ENCODE measurements around the gene VGLL2. TPM values are rescaled to one million over a fixed set of nuclear protein-coding genes. Genes with fewer than 3 reads are reported as not detected.

The VGLL2 gene
- total RNA-seq, 1 experiment from 2014 or later: not detected

DNA sequence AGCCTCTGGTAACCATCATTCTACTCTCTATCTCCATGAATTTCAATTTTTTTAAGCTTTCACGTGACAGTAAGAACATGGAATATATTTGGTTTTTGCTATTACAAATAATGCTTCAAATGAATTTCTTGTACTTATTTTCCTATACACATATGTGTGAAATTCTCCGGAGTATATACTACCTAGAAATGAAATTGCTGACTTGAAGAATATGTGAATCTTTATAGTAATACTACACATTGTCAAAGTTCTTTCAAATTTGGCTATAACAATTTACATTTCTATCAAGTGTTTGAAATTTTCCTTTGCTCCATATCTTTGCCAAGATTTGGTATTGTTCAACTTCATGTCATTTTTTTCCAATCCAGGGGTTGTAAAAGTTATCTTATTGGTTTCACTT lies 11.6 kb upstream of the VGLL2 start:
- intact Hi-C loops (cut with micrococcal nuclease; ENCODE audit: unreplicated experiment): no loop called here
- TF ChIP-seq, protein P1, sequence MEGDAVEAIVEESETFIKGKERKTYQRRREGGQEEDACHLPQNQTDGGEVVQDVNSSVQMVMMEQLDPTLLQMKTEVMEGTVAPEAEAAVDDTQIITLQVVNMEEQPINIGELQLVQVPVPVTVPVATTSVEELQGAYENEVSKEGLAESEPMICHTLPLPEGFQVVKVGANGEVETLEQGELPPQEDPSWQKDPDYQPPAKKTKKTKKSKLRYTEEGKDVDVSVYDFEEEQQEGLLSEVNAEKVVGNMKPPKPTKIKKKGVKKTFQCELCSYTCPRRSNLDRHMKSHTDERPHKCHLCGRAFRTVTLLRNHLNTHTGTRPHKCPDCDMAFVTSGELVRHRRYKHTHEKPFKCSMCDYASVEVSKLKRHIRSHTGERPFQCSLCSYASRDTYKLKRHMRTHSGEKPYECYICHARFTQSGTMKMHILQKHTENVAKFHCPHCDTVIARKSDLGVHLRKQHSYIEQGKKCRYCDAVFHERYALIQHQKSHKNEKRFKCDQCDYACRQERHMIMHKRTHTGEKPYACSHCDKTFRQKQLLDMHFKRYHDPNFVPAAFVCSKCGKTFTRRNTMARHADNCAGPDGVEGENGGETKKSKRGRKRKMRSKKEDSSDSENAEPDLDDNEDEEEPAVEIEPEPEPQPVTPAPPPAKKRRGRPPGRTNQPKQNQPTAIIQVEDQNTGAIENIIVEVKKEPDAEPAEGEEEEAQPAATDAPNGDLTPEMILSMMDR (IDR thresholded peaks at IDR 0.05): no peak
- TF ChIP-seq, protein P2, sequence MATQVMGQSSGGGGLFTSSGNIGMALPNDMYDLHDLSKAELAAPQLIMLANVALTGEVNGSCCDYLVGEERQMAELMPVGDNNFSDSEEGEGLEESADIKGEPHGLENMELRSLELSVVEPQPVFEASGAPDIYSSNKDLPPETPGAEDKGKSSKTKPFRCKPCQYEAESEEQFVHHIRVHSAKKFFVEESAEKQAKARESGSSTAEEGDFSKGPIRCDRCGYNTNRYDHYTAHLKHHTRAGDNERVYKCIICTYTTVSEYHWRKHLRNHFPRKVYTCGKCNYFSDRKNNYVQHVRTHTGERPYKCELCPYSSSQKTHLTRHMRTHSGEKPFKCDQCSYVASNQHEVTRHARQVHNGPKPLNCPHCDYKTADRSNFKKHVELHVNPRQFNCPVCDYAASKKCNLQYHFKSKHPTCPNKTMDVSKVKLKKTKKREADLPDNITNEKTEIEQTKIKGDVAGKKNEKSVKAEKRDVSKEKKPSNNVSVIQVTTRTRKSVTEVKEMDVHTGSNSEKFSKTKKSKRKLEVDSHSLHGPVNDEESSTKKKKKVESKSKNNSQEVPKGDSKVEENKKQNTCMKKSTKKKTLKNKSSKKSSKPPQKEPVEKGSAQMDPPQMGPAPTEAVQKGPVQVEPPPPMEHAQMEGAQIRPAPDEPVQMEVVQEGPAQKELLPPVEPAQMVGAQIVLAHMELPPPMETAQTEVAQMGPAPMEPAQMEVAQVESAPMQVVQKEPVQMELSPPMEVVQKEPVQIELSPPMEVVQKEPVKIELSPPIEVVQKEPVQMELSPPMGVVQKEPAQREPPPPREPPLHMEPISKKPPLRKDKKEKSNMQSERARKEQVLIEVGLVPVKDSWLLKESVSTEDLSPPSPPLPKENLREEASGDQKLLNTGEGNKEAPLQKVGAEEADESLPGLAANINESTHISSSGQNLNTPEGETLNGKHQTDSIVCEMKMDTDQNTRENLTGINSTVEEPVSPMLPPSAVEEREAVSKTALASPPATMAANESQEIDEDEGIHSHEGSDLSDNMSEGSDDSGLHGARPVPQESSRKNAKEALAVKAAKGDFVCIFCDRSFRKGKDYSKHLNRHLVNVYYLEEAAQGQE (IDR thresholded peaks at IDR 0.05; ENCODE audit: insufficient read depth in 1 of 2, low read depth in 2 of 2, low read length in 1 of 2): no peak
- TF ChIP-seq TCF7L2 (IDR thresholded peaks at IDR 0.05; ENCODE audit: low read depth, low read length): no peak
- TF ChIP-seq SIN3A (IDR thresholded peaks at IDR 0.05; ENCODE audit: borderline replicate concordance, insufficient read depth, low read depth, low read length): no peak
- no peak for TF ChIP-seq POLR2AphosphoS5 (IDR thresholded peaks at IDR 0.05; ENCODE audit: low read depth, low read length)
- BruUV-seq (replicated peaks): no TSS peak
- no peaks in the 10 kb centered on the region; the same call in 1 of the 2 replicates for H3K27me3 ChIP-seq (ENCODE audit: control insufficient read depth, insufficient read depth, low read length)
- no peak overlapping the region for H3K4me3 ChIP-seq (ENCODE audit: low read depth in 2 of 2, low read length in 2 of 2)
- no peaks in the 10 kb centered on the region for H3K9me3 ChIP-seq (ENCODE audit: control insufficient read depth, insufficient read depth, low read depth, low read length)
- in situ Hi-C loops (cut with HindIII; ENCODE audit: low pct_unique_long_range_greater_than_20kb, low sequenced_read_pairs): no loop called here
- CTCF ChIA-PET: interaction anchor here (0.7 kb wide), 1 partner anchor 31 kb away, joined by 3 read pairs; no protein-coding TSS in a partner anchor
- POLR2A ChIA-PET: no interaction called here
- ATAC-seq: no peak
- H3K27ac ChIP-seq (ENCODE audit: low read length): no peak overlapping the region
- no peaks in the 10 kb centered on the region for H3K4me1 ChIP-seq (ENCODE audit: control insufficient read depth, insufficient read depth, low read length)
- no peak for DNase-seq (ENCODE audit: low read depth, low spot score)
- H3K36me3 ChIP-seq (ENCODE audit: control insufficient read depth, insufficient read depth, low read length): no peaks in the 10 kb centered on the region

DNA sequence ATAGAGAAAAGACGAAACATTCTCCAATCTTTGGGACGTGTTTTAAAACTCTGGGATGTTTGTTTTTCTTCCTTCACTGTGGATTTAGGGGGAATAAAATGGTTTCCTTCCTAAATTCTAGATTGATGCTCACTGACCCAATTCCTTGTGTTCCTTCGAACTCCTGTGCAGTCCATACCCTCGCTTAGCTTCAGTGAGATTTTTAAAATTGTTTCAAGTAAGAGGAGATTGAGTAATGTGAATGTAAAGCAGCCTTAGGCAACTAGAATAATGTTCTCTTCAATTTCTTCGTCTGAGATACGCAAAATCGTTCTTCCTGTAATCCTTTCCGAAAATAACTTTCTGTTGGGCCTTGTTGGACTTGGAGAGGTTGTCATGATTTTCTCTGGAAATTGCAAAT lies 2.6 kb upstream of the VGLL2 start:
- BruUV-seq (replicated peaks): no TSS peak
- TF ChIP-seq SIN3A (IDR thresholded peaks at IDR 0.05; ENCODE audit: borderline replicate concordance, insufficient read depth, low read depth, low read length) (no peak), TCF7L2 (IDR thresholded peaks at IDR 0.05; ENCODE audit: low read depth, low read length) (no peak), POLR2AphosphoS5 (IDR thresholded peaks at IDR 0.05; ENCODE audit: low read depth, low read length) (no peak)
- TF ChIP-seq, protein P2 (IDR thresholded peaks at IDR 0.05; ENCODE audit: insufficient read depth in 1 of 2, low read depth in 2 of 2, low read length in 1 of 2): no peak
- TF ChIP-seq, protein P1 (IDR thresholded peaks at IDR 0.05): no peak
- ChIA-PET POLR2A (no interaction called here), CTCF (no interaction called here)
- no peak for DNase-seq (ENCODE audit: low read depth, low spot score)
- in situ Hi-C loops (cut with HindIII; ENCODE audit: low pct_unique_long_range_greater_than_20kb, low sequenced_read_pairs): no loop called here
- Histone ChIP-seq H3K36me3 (ENCODE audit: control insufficient read depth, insufficient read depth, low read length) (no peaks in the 10 kb centered on the region; the same call in 1 of the 2 replicates), H3K4me3 (ENCODE audit: low read depth in 2 of 2, low read length in 2 of 2) (no peak overlapping the region), H3K4me1 (ENCODE audit: control insufficient read depth, insufficient read depth, low read length) (peaks cover 10% of the 10 kb centered on the region), H3K27ac (ENCODE audit: low read length) (no peak overlapping the region), H3K27me3 (ENCODE audit: control insufficient read depth, insufficient read depth, low read length) (peaks cover 65% of the 10 kb centered on the region), H3K9me3 (ENCODE audit: control insufficient read depth, insufficient read depth, low read depth, low read length) (no peaks in the 10 kb centered on the region)
- ATAC-seq: no peak
- intact Hi-C loops (cut with micrococcal nuclease; ENCODE audit: unreplicated experiment): no loop called here

Data from Panc1 (cell line).